Bone marrow (tissue), 2 donors: ENCODE results near the gene ZNF263.

Source experiments
- DNase-seq, 2 donors: peaks; one replicate each; lab custom pipeline; 2025; lab: John Stamatoyannopoulos, UW

ZNF263 gene

DNA sequence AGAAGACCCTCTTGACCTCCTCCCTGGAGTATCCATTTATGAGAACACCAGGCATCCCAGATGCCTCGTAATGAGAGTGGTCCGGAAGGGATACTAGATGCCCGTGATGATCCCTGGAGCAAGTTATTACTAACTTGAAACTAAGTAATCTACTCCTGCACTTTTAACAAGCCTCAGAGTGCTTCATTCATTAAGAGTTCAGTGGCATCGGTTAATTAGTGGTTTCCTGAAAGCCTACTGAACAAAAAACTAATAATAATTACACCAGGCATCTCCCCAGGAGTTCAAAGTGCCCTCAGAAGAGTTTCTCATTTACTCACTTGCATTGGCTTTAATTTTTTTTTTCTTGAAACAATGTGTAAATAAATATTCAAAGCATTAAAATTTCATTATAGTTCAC is 44.2 kb downstream of the ZNF263 start:
- DNase-seq: no peak

DNA sequence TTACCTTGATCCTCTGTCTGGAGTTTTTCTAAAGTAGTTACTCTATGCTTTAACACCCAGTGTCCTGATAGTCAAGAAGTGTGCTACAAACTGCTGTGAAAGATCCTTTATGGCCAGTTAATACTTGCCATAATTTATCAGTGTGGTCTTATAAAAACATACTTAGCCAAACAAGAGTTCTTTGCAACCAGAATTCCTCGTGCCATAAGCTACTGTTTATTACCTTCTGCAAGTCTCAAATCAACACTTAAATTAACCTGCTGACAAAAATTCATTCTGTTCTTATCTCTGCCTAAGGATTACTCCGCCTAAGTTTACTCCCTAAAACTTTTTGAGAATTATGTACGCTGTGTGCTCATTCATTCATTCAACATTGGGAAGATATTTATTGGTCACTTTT is 44.8 kb downstream of the ZNF263 start:
- no peak for DNase-seq

DNA sequence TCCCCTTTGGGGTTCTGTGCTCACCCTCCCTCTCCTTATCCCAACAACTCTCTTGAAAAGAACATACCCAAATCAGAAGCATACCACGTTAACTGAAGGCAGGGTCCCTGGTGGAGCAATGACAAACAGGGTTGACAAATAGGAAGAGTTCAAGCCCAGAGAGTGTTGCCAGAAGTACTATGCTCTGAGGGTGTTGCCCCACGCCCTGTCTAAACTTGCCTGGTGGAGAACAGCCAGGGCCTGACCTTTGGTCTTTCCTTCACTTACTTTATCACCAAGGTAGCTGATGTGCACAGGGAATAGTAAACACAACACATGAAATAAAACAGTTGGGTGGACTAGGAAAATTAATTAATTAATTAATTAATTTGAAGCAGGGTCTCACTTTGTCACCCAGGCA is 45.4 kb downstream of the ZNF263 start:
- DNase-seq: no peak
